Hindlimb muscle (tissue), 1 donor: Measurements from ENCODE around the gene MISFA. TPM values are rescaled to one million over a fixed set of nuclear protein-coding genes. Genes with fewer than 3 reads are reported as not detected.
"Not testable (repeated sequence)": the region's sequence is repeated elsewhere in the genome, so short reads cannot be mapped to it uniquely, and the experiment has no call there.

ENCODE experiments used
- DNase-seq: peaks from one replicate; pipeline ENCODE4 v3.0.0-alpha.2; 2013
- polyA plus RNA-seq: library from polyadenylated mRNA; unstranded; fragments of 120-200 nt; gene quantifications from one replicate; pipeline ENCODE4 v1.2.1, GENCODE V29; 2013; ENCODE audit not compliant: insufficient read length

The MISFA gene
- 8.1 TPM for polyA plus RNA-seq

DNA sequence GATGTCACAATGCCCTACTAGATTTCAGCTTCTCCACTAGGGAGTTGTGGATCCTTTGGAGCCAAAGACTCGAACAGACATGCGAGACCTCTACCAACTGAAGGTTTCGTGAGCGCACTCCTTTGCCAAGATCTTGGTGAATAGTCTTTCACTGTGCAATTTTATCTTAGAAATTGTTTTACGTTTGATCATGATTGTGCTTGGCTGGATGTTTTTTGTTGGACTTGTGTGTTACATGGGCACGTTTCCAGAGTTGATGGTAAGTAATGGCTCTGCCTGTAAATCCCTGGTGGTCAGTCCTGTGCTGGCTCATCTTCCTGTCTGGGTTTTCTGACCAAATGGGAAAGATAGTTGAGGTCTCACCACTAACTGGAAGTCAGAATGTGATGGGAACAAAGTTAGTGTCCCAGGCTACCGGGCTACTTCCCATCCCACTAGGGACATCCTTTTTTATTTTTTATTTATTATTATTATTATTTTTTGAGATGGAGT is at the start of gene MISFA:
Gene MISFA (plus strand): TSS at position 51 of the 492 bp plus-strand sequence. CDS start 140 bp downstream, at position 191.
- DNase-seq = no peak

DNA sequence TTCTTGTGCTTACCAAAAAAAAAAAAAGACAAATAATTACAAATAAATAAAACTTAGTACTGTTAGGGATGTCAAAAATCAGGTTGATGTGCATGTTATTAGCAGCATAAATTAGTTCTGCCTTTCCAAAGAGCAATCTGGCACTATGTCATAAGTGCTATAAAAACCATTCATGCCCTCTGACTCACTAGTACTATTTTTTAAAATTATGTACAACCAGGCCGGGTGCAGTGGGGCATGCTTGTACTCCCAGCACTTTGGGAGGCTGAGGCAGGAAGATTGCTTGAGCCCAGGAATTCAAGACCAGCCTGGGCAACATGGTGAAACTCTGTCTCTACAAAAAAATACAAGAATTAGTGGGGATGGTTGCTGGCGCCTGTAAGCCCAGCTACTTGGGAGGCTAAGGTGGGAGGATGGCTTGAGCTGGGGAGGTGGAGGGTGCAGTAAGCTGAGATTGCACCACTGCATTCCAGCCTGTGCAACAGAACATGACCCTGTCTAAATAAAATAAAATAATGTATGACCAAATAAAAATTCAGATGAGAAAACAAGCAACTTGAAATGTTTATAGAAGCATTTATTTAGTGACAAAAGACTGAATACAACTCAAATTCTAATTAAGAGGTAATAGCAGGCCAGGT is 36.4 kb upstream of the MISFA start:
- DNase-seq = no peak

DNA sequence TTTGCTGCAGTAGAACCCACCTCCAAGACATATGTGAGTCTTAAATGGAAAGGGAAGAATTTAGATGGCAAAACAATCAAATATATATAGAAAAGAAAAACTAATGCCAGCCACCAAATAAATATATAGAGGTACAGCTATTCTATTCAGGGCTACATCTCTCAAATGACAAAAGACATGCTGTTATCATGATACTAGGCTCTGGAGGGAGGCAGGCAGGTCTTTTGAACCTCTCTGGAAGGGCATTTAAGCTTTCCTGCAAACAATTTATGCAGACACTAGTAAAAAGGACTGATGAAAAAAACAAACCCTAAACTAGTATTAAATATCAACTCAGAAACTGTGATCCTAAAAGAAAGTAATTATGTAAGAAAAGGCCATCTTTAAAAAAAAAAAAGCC is 35.4 kb upstream of the MISFA start:
- DNase-seq = no peak

DNA sequence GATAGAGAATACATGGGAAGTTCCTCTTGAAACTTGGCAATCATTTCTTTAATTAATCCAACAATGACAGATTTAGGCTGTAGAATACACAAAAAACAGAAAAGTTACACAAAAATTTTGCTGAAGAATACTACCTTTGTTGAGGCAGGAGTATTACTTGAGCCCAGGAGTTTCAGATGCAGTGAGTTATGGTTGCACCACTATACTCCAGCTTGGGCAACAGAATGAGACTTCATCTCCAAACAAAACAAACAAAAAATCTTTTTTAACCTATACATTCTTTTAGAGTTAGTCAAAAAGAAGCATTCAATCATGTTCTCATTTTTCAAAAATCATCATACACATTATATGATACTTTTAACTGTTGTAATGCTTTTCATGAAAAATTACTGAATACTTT is 33.2 kb upstream of the MISFA start:
- no peak for DNase-seq

DNA sequence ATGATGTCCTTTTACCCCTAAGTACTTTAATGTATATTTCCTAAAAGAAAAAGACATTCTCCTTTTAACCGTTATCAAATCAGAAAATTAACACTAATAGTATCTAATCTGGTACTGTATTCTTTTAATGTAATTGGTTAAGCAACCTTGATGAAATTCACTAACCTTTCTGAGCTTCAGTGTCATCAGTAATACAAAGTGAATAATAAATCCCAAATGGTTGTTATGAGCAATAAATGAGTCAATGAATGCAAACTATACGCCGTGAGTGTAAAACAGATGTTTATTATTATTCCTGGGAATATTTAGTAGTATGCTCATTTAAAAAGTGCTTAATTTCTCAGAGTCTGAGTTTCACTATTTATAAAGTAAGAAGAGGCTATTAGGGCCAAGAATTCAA is 32.5 kb upstream of the MISFA start:
- no peak for DNase-seq

DNA sequence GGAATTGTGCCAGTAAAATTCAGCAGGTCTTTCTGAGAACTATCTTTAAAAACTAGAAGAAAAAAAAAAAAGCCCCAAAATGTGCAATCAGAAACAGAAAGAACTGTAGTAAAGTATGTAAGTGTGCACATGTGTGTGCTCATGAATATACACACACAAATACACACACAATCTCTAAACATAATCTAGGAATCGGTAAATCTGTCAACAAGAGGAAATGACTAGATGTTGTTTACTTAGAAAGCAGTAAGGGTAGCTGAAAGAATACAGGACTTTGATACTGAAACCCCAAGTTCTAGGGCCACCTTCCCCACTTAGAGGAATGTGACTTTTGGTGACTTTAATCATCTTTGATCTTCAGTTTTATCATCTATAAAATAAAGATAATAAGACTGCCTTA is 24.2 kb upstream of the MISFA start:
- no peak for DNase-seq

DNA sequence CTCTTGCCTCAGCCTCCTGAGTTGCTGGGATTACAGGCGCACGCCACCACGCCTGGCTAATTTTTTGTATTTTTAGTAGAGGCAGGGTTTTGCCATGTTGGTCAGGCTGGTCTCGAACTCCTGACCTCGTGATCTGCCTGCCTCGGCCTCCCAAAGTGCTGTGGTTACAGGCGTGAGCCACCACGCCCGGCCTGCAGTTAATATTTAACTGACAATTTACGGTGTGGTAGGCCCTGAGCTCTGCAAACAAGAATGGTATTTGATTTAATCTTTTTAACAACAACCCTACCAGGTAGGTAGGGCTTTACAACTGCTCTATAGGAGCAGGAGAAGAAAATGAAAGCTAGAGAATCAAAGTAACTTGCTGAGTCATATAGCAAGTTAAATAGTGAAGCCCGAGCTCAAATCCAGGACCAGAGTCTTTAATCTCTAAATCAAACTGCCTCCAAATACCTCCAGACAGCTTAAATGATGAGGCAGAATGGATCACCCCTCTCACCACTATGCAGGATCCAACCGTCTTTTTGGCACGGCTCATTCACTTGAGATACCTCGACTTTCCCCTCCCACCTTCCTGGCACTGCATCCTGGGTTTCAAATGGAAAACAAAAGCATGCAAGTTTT is 20.5 kb upstream of the MISFA start:
- DNase-seq = no peak

DNA sequence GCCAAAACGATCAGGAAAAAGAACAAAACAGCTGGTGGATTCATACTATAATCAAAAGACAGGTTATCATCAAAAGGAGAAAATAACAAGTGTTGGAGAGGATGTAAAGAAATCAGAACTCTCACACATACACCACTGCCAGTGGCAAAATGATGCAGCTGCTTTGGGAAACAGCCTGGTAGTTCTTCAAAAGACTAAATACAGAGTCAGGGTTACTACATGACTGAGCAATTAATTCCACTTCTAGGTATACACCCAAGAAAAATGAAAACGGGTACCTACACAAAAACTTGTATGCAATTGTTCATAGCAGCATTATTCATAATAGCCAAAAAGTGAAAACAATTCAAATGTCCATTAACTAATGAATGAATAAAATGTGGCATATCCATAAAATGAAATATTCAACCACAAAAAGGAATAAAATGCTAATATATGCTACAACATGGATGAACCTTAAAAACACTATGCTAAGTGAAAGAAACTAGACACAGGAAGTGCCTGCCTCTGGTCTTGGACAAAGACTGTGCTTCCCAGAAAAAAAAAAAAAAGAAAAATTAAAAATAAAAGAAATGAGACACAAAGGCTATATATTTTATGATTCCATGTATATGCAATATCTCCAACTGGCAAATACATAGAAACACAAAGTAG is 19.3 kb upstream of the MISFA start:
- DNase-seq = no peak

DNA sequence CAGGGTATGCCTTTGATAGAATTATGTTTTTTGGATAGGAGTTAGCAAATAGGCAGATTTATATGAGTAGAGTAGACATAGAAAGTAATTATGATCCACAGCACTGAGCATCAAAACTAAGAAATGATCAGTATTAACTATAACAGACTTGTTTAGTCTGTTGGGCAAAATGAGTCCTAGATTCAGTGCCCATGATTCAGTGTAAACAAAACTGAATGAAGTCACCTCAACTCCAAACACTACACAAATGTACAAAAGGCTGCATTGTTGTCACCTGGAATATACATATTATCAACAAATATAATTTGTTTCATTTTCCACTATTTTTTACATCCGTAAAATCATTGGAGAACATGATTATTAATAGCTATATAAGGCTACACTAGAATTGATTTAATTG is 17.8 kb upstream of the MISFA start:
- no peak for DNase-seq

DNA sequence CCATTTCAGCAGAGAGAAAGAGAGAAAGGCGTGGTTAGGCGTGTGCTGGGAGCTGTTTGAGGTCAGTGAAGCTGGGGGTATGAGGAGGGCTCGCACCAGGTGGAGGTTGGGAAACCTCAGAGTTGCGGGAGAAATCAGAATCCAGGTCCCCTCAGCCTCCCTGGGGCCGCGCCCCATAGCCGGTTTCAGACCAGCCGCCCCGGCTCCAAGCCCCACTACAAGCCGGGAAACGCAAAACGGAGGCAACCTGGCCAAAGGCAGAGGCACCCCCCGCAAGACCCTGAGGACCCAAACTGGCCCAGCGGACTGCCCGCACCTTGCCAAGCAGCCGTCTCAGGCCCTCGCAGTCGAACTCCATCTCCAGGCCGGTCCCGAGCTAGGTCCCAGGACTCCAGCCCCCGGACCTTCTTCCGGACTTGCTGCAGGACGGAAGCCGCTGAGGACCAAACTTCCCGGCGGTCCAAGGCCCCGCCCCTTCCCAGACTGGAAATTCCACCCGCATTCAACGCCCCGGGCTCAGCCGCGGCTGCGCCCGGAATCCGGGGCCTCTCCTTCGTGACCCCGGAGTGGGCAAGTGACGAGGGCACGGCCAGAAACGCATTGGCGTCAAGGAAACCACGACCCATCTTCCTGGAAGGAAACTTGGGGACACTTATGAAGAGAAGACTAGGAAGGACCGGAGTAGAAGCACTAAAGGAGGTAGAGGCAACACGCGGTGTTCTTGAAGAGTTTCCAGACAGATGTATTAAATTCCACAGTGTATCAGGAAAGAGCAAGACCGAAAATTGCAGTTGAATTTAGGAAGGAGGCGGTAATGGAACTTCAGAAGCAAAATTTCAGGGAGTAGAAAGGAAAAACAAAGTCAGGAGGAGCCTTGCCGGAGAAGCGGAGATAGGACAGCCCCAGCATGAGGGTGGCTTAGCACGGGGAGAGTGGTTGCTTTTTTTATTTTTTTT is 11.0 kb upstream of the MISFA start, which contains the start of gene UEVLD:
Gene UEVLD (minus strand): TSS at position 438 of the 956 bp plus-strand sequence. CDS start 80 bp downstream, at position 358.
- peak; percentile 92 for DNase-seq

DNA sequence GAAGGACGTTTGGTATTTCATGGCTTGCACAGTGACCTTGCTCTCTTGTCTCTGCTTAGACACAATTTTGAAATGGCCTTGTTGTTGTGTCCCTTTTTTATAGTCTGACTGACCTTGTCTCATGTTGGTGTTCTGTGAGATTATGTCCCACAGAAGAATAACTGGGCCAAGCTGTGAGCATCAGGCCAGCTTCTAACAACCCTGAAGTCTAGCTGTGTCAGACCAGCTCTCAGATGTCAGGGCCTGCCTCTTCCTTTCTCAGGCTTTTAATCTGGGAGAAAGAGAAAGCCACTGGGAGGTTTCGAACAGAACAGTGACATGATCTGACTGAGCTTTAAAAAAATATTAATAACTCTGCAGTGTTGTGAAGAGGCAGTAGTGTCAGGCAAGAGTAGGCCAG is 9.0 kb upstream of the MISFA start:
- DNase-seq = no peak

DNA sequence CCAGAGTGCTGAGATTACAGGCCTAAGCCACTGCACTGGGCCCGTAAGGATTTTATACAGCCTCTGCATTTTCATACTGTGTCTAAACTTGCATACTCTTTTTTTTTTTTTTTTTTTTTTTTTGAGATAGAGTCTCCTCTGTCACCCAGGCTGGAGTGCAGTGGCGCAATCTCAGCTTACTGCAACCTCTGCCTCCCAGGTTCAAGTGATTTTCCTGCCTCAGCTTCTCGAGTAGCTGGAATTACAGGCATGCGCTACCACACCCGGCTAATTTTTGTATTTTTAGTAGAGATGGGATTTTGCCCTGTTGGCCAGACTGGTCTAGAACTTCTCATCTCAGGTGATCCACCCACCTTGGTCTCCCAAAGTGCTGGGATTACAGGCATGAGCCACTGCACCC is 5.5 kb upstream of the MISFA start:
- not testable (repeated sequence) for DNase-seq

DNA sequence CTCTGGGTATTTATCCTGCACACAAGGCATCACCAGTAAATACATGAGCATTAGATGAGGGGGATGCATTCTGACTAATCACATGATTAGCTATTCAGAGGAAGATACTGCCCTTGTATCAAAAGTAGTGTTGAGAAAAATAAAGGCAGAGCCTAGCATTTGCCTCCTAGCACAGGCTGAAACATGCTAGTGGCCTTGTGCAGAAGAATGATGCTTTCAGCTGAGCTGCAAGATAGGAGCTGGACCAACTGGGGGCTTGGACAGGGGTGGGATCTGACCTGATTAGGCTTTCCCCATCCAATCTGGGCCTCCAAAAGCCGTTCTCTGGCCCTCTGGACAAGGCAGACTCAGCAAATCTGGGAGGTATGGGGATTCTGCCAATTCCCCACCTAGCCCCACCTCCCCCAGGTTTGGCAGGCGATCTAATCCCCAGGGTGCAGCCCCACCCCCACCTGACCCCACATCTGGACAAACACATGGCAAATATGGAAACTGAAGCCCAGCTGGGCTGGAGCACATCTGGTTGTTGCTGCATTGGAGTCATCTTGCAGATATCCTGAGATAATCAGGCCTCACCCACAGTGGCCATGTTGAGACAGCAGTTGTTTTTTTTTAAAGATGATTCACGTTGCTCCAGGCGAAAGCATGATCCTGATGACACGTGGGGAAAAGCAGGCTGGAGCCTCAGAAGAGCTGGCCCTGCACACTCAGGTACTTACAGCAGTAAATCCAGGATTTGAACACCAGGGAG is 4.4 kb upstream of the MISFA start:
- DNase-seq = no peak

DNA sequence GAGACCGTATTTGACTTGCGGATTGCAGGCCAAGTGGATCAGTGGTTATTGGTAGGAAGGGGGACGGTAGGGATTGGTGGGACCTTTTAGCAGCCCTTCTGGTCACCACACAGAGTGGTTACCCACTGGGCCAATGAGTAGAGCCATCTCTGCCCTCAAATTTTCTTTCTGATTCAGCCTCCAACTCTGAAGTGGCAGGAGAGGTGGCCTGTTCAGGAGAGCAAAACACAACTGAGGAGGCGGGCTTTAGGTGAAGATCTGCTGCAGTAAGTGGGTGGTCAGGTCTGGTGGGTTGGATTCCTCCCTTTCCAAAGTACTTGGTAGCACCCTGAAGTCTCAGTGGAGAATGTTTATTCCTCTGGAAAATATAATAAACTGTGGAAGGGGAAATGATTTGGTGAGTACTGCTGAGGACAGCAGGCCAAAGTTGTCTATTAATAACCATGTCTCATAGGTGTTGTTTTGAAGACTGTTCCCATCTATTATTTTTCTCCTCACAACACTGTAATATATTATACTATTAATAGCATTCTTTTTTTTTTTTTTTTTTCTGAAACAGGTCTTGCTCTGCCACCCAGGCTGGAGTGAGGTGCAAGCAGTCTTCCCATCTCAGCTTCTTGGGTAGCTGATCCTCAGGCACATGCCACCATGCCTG is 1.5 kb downstream of the MISFA start:
- DNase-seq = no peak

DNA sequence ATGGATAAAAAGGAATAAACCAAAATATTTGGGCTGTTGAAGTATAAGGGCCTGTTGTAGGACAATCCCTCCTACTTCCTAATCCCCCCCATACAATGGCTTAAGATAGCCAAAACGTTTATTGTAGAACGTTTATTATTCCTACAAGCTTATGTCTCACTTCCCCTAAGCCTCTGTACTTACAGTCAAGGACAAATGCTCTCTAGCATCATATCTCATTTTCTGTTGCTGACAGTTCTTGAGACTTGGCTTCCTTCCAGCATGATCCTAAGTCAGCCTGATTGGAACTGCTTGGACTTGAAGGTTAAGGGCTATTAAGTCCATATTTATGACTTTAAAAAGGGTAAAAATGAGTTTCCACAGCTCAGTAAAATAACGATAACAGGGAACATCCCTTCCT is 8.8 kb downstream of the MISFA start:
- DNase-seq = no peak

DNA sequence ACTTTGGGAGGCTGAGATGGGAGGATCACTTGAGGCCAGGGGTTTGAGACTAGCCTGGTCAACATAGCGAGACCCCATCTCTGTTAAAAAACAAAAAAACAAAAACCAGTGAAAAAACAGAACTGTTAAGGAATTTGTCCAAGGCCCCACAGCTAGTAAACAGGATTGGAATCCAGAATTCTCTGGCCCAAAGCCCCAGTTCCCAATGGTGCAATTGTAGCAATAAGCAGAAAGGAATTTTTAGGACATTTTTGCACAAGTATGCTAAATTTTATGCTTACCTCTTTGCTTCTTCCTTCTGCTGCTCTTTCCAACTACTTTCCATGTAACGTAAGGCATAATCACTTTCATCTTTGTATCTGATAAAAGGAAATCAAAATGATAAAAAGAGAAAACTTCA is 11.6 kb downstream of the MISFA start:
- DNase-seq = no peak

DNA sequence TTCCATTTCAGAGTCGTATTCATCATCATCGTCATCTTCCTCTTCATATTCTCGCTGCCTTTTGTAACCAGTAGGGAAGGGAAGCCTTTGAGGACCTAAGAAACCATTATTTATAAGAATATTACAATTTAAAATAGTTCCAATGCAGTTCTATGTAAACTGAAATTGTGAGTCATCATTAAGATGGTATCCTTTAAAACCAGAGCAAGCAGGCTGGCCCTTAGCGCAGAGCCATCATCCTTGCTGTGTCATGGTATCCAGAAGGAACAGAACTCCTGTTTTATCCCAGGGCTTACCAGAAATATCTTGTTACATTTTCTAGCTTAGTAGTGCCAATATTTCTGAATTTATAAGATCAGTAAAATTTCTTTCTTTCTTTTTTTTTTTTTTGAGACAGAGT is 12.8 kb downstream of the MISFA start:
- no peak for DNase-seq

DNA sequence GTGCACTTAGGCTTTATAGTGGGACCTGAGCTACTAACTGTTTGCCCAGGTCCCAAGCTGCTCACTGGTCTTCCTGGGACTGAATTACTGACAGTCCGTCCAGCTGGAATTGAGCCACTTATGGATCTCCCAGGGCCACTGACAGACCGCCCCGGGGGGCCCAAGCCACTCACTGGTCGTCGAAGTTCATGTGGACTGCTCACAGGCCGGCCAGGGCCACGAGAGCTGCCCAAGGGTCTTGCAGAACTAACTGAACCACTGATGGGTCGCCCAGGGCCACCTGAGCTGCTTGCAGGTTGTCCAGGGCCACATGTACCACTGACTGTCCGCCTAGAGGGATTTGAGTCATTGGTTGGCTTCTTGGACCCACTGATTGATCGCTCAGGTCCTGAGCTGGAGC is 15.1 kb downstream of the MISFA start:
- DNase-seq = no peak

DNA sequence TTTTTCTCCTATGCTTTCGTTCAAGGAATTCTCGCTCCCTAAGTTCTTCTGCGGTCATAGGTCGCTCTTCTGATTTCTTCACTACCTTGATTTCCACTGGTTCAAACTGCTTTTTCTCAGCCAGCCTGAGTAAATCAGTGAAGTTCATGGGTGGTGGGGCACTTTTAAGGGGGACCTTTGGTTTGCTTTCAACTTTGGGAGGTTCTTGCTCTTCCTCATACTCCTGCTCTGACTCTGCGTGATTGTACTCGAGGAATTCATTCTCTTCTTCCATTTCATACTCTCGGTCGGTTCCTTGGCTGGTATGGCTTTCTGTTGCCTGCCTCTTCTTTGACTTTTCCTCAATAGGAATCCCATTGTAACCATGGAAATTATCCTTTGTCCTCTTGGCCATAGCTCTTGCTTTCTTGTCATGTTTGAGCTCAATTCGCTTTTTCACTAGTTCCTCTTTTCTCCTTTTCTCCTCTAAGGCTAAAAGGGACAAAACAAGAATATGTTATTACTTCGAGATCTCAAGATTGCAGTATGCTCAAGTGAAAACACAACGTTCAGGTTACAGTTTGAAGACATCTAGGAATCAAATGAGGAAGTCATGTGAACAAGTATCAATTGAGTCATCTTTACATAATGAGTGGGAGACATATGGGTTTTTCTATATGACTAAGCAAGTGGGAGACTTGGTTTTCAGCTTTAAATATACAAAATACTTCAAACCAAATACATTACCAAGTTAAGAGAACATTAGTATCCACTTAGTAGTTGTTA is 16.2 kb downstream of the MISFA start:
- DNase-seq = no peak

DNA sequence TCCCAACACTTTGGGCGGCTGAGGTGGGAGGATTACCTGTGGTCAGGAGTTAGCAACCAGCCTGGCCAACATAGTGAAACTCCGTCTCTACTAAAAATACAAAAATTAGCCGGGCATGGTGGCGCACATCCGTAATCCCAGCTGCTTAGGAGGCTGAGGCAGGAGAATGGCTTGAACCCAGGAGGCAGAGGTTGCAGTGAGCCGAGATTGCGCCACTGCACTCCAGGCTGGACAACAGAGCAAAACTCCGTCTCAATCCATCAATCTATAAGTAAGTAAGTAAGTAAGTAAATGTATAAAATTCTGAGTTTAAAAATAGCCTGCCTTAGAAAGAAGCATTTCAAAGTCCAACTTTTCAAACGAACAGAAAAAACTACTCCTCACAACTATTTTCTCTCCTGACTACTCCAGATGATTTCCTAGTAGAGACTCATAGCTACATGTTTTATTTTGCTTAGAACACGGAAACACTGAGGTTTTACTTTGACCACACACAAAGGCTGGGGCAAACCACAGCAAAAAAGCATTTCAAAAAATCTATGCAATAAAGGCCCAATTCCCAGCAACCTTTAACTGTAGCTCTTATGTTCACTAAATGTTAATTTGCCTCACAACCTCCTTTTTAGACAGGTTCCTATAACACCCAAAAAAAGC is 18.2 kb downstream of the MISFA start:
- no peak for DNase-seq
